GM23248 (cell line): Measurements from ENCODE around the gene HSPA1B. TPM values are rescaled to one million over a fixed set of nuclear protein-coding genes. Genes with fewer than 3 reads are reported as not detected.
"Not testable (repeated sequence)": the region's sequence is repeated elsewhere in the genome, so short reads cannot be mapped to it uniquely, and the experiment has no call there.

ENCODE experiments used
- DNase-seq: peaks from one replicate; pipeline ENCODE4 v3.0.0-alpha.2; 2015
- H2AFZ ChIP-seq: fragments of 200-600 bp; sonication (generic); 2 replicates; pipeline ENCODE4 v1.6.1; 2016; ENCODE audit warnings: antibody characterized with exemption
- H3F3A ChIP-seq: fragments of 200-600 bp; sonication (generic); 2 replicates; pipeline ENCODE4 v1.6.1; 2016; ENCODE audit warnings: mild to moderate bottlenecking, antibody characterized with exemption, mixed run types; ENCODE audit not compliant: insufficient read depth
- H3K27ac ChIP-seq: fragments of 200-600 bp; sonication (generic); 2 replicates; pipeline ENCODE4 v1.5.1; 2016; ENCODE audit warnings: mild to moderate bottlenecking
- H3K27me3 ChIP-seq: fragments of 200-600 bp; sonication (generic); replicated peaks from 2 replicates; pipeline ENCODE4 v1.6.1; 2016; ENCODE audit warnings: mild to moderate bottlenecking; ENCODE audit not compliant: insufficient read depth
- H3K36me3 ChIP-seq: fragments of 200-600 bp; sonication (generic); 2 replicates; pipeline ENCODE4 v1.6.1; 2016; ENCODE audit warnings: low read depth, mild to moderate bottlenecking
- H3K4me1 ChIP-seq: fragments of 200-600 bp; sonication (generic); 2 replicates; pipeline ENCODE4 v1.6.1; 2016; ENCODE audit warnings: mild to moderate bottlenecking; ENCODE audit not compliant: insufficient read depth
- H3K4me2 ChIP-seq: fragments of 200-600 bp; sonication (generic); one replicate; pipeline ENCODE4 v1.6.1; 2016; ENCODE audit warnings: mild to moderate bottlenecking; ENCODE audit not compliant: unreplicated experiment
- H3K4me3 ChIP-seq: fragments of 200-600 bp; sonication (generic); 2 replicates; pipeline ENCODE4 v1.5.1; 2016; ENCODE audit warnings: mild to moderate bottlenecking
- H3K79me2 ChIP-seq: fragments of 200-600 bp; sonication (generic); 2 replicates; pipeline ENCODE4 v1.6.1; 2016; ENCODE audit warnings: mild to moderate bottlenecking; ENCODE audit not compliant: insufficient read depth
- H3K9ac ChIP-seq: fragments of 200-600 bp; sonication (generic); 2 replicates; pipeline ENCODE4 v1.6.1; 2016; ENCODE audit warnings: mild to moderate bottlenecking
- H3K9me2 ChIP-seq: fragments of 200-600 bp; sonication (generic); 2 replicates; pipeline ENCODE4 v1.6.1; 2016; ENCODE audit warnings: mixed run types, mild to moderate bottlenecking, moderate library complexity; ENCODE audit not compliant: insufficient read depth
- H3K9me3 ChIP-seq: fragments of 200-600 bp; sonication (generic); one replicate; pipeline ENCODE4 v1.6.1; 2017; ENCODE audit warnings: low read depth
- H4K20me1 ChIP-seq: fragments of 200-600 bp; sonication (generic); 2 replicates; pipeline ENCODE4 v1.6.0; 2016; ENCODE audit not compliant: insufficient read depth
- EZH2 ChIP-seq: fragments of 200-600 bp; sonication (generic); IDR thresholded peaks from 2 replicates; pipeline ENCODE4 v1.6.1; 2018; ENCODE audit warnings: antibody characterized with exemption, mild to moderate bottlenecking; ENCODE audit not compliant: insufficient read depth, poor library complexity, severe bottlenecking
- EZH2phosphoT487 ChIP-seq: fragments of 200-600 bp; sonication (generic); IDR thresholded peaks from 2 replicates; pipeline ENCODE4 v1.6.1; 2018; ENCODE audit warnings: antibody characterized with exemption, moderate library complexity, mild to moderate bottlenecking, low read depth; ENCODE audit not compliant: insufficient read depth
- WGBS, 2 experiments: methylation state at CpG; one replicate each; pipeline ENCODE4 v1.1.6; 2015 to 2017; ENCODE audit warnings: low lambda C conversion rate in 2 of 2, low coverage in 1 of 2; ENCODE audit errors: missing lambda C conversion rate in 2 of 2; 5-methylcytosine and 5-hydroxymethylcytosine counted together
- in situ Hi-C: fragments of 300-500 bp; cut with MboI; formaldehyde crosslinking; loops from 2 replicates; pipeline ENCODE4 v1.15.0; 2020
- polyA plus RNA-seq: library from polyadenylated mRNA; unstranded; fragments of >200 nt; fragmentation: Nextera tagmentation; extraction: Ambion mirVana; gene quantifications from 2 replicates; pipeline ENCODE4 v1.2.1, GENCODE V29; 2016
- total RNA-seq: library from RNA; depleted of rRNA; stranded (reverse); fragments of >200 nt; shearing (Covaris generic); gene quantifications from 2 replicates; pipeline ENCODE4 v1.2.3, GENCODE V29; 2014

The HSPA1B gene
- total and polyA plus RNA-seq, 2 experiments from 2014 or later, result 61.3 to 104 TPM

- Histone ChIP-seq H3F3A (peaks cover 23% of the 10 kb centered on the region), H3K9me2 (no peaks in the 10 kb centered on the region), H4K20me1 (no peaks in the 10 kb centered on the region), H3K9ac (peak within 1 kb of the TSS; percentile 93), H3K27ac (peak within 1 kb of the TSS; percentile 85), H3K79me2 (peaks cover 45% of the 10 kb centered on the region), H3K4me3 (peak within 1 kb of the TSS; percentile 94), H3K4me1 (peaks cover 6% of the 10 kb centered on the region; the same call in 1 of the 2 replicates), H2AFZ (peak within 1 kb of the TSS; percentile 92), H3K4me2 (peak within 1 kb of the TSS; percentile 89), H3K36me3 (peaks cover 2% of the 10 kb centered on the region; the same call in 1 of the 2 replicates), H3K27me3 (no peaks in the 10 kb centered on the region), H3K9me3 (no peaks in the 10 kb centered on the region)
- in situ Hi-C loops, result no loop called here
- WGBS, 2 experiments, result 1 to 2% methylated on average over 46 to 56 of the region's 75 CpGs
- DNase-seq, result peak; percentile 95
- no peak for TF ChIP-seq EZH2
- TF ChIP-seq EZH2phosphoT487, result no peak
Measured at GRCh38 chr6:31795616-31796298, 31.8 kb upstream of the HSPA1B start, which contains the start of gene VARS1. TSS of gene VARS1 (minus strand) at chr6:31795752. CDS start at chr6:31795217, 535 bp downstream.

GRCh38 chr6:31796993-31797385, 30.5 kb upstream of the HSPA1B start:
- TF ChIP-seq EZH2phosphoT487, result no peak
- TF ChIP-seq EZH2, result no peak
- Histone ChIP-seq H3K9ac (no peak overlapping the region), H3K27me3 (no peaks in the 10 kb centered on the region), H3K4me1 (peaks cover 6% of the 10 kb centered on the region; the same call in 1 of the 2 replicates), H3K36me3 (no peaks in the 10 kb centered on the region; the same call in 1 of the 2 replicates), H3K9me3 (no peaks in the 10 kb centered on the region), H3K9me2 (no peaks in the 10 kb centered on the region), H4K20me1 (no peaks in the 10 kb centered on the region), H2AFZ (no peak overlapping the region), H3K4me3 (no peak overlapping the region), H3K4me2 (no peak overlapping the region), H3F3A (peaks cover 23% of the 10 kb centered on the region), H3K79me2 (peaks cover 39% of the 10 kb centered on the region), H3K27ac (no peak overlapping the region)
- DNase-seq, result no peak
- WGBS, 2 experiments, result 79 to 88% methylated on average over 2 of the region's 2 CpGs
- in situ Hi-C loops, result no loop called here

DNA sequence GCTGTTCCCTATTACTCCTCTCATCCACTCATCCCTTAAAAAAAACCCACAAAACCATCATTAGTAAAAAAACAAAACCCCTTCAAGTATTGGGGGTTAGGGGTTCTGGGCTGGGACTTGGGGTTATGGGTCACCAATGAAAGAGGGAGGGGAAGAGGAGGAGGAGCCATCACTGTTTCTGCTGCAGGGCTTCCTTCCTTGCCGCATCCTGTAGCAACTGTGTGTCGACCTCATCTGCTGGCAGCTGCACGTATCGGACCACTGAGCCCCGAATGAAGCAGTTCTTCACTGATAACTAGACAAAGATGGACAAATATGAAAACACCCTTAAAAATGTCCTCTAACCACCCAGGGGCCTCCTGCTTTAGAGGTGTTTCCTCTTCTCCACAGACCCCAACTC, 29.9 kb upstream of the HSPA1B start:
- in situ Hi-C loops, result no loop called here
- H4K20me1 ChIP-seq, result no peaks in the 10 kb centered on the region

DNA sequence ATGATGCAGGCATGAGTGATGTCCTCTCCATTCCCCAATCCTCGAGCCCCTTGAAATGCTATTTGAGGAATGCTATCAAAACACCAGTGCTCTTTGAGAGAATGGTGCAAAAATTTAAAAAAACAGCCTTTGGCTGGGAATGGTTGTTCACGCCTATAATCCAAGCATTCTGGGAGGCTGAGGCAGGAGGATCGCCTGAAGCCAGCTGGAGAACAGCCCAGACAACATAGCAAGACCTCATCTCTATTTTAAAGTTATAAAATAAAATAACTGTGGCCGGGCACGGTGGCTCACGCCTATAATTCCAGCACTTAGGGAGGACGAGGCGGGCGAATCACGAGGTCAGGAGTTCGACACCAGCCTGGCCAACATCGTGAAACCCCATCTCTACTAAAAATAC, 27.8 kb upstream of the HSPA1B start:
- Histone ChIP-seq H3K4me2 (no peak overlapping the region), H2AFZ (no peak overlapping the region), H3K79me2 (peaks cover 21% of the 10 kb centered on the region), H3K9ac (no peak overlapping the region), H3K4me1 (no peaks in the 10 kb centered on the region), H3K36me3 (no peaks in the 10 kb centered on the region; the same call in 1 of the 2 replicates), H3F3A (peaks cover 19% of the 10 kb centered on the region), H3K4me3 (no peak overlapping the region), H3K27me3 (no peaks in the 10 kb centered on the region), H3K9me3 (no peaks in the 10 kb centered on the region), H4K20me1 (no peaks in the 10 kb centered on the region), H3K27ac (0 out of 2 replicates have a peak overlapping the region, but pooled peaks have one; percentile 2), H3K9me2 (no peaks in the 10 kb centered on the region)
- TF ChIP-seq EZH2 (no peak), EZH2phosphoT487 (no peak)
- in situ Hi-C loops, result no loop called here
- peak; percentile 49 for DNase-seq
- WGBS, 2 experiments, result 56 to 63% methylated on average over 12 of the region's 12 CpGs

More for the DNA sequence above, 29.9 kb upstream of the HSPA1B start:
- H3K27me3 ChIP-seq, result no peaks in the 10 kb centered on the region
- no peaks in the 10 kb centered on the region for H3K9me2 ChIP-seq
- no peak overlapping the region for H3K4me3 ChIP-seq
- H3K4me2 ChIP-seq, result no peak overlapping the region
- peaks cover 23% of the 10 kb centered on the region for H3F3A ChIP-seq
- H2AFZ ChIP-seq, result no peak overlapping the region
- no peak for TF ChIP-seq EZH2
- no peak for TF ChIP-seq EZH2phosphoT487
- H3K27ac ChIP-seq, result no peak overlapping the region
- H3K79me2 ChIP-seq, result peaks cover 34% of the 10 kb centered on the region
- H3K9me3 ChIP-seq, result no peaks in the 10 kb centered on the region
- H3K36me3 ChIP-seq, result no peaks in the 10 kb centered on the region; the same call in 1 of the 2 replicates
- DNase-seq, result no peak
- 65 to 68% methylated on average over 5 of the region's 5 CpGs for WGBS, 2 experiments
- H3K9ac ChIP-seq, result no peak overlapping the region
- H3K4me1 ChIP-seq, result peaks cover 6% of the 10 kb centered on the region; the same call in 1 of the 2 replicates

DNA sequence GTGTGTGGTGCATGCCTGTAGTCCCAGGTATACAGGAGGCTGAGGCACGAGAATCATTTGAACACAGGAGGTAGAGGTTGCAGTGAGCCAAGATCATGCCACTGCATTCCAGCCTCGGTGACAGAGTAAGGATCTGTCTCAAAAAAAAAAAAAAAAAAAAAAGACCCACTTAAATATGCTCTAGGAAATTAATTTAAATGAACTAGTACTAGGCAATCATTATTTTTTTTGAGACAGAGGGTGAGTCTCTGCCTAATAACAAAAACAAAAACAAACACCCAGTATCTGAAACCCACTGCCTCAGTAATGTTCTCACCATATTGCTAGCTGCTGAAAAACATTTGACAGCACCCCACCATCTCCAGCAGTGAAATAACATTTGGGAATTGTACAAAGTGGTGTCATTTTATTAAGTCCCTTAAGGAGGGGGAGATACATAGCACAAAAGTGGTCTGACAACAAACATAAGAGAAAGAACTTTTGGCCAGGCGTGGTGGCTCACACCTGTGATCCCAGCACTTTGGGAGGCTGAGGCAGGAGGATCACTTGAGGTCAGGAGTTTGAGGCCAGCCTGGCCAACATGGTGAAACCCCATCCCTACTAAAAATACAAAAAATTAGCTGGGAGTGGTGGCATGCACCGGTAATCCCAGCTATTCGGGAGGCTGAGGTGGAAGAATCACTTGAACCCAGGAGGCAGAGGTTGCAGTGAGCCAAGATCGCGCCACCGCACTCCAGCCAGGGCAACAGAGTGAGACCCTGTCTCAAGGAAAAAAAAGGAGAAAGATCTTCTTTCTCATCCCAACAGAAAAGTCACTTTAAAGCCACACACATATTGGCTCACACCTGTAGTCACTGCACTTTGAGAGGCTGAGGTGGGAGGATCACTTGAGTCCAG, 26.3 kb upstream of the HSPA1B start:
- in situ Hi-C loops, result not testable (repeated sequence)

More for the DNA sequence above, 26.3 kb upstream of the HSPA1B start:
- H2AFZ ChIP-seq, H3K27ac ChIP-seq, H3K9me2 ChIP-seq, H3K36me3 ChIP-seq, H3K9ac ChIP-seq, H3K4me2 ChIP-seq, H4K20me1 ChIP-seq, H3K9me3 ChIP-seq, H3K4me3 ChIP-seq, DNase-seq, H3K4me1 ChIP-seq, H3K27me3 ChIP-seq: not testable (repeated sequence)
- WGBS, 2 experiments, result 87 to 92% methylated on average over 8 of the region's 8 CpGs
- peaks cover 29% of the 10 kb centered on the region for H3K79me2 ChIP-seq
- peaks cover 16% of the 10 kb centered on the region for H3F3A ChIP-seq
